ENCODE results near the gene SLC24A2.

- TF ChIP-seq GATA2 (IDR thresholded peaks at IDR 0.05; ENCODE audit: low read depth, low read length) (no peak), GATA3 (IDR thresholded peaks at IDR 0.05; ENCODE audit: low read depth, low read length) (no peak)
Observed at GRCh38 chr9:19768798-19769197, 20.0 kb downstream of the SLC24A2 start.

Measured in SH-SY5Y (cell line).